Glutamatergic neuron (in vitro differentiated cells): ENCODE measurements around the gene UBC. TPM values are rescaled to one million over a fixed set of nuclear protein-coding genes. Genes with fewer than 3 reads are reported as not detected.
"Not testable (repeated sequence)": the region's sequence is repeated elsewhere in the genome, so short reads cannot be mapped to it uniquely, and the experiment has no call there.

ENCODE experiments used
- DNase-seq: peaks from one replicate; pipeline ENCODE4 v3.0.0; 2022
- H3K27ac Mint-ChIP-seq: one replicate; pipeline ENCODE4 v1.8.0; 2020; ENCODE audit warnings: mild to moderate bottlenecking, mixed read lengths, inconsistent platforms; ENCODE audit not compliant: unreplicated experiment
- H3K27me3 Mint-ChIP-seq: one replicate; pipeline ENCODE4 v1.8.0; 2020; ENCODE audit warnings: mild to moderate bottlenecking, moderate library complexity, mixed read lengths, inconsistent platforms; ENCODE audit not compliant: unreplicated experiment
- H3K36me3 Mint-ChIP-seq: one replicate; pipeline ENCODE4 v1.8.0; 2020; ENCODE audit warnings: mild to moderate bottlenecking, mixed read lengths, inconsistent platforms; ENCODE audit not compliant: unreplicated experiment
- H3K4me1 Mint-ChIP-seq: one replicate; pipeline ENCODE4 v1.8.0; 2020; ENCODE audit warnings: mild to moderate bottlenecking, low read depth, mixed read lengths, inconsistent platforms; ENCODE audit not compliant: unreplicated experiment
- H3K4me3 Mint-ChIP-seq: one replicate; pipeline ENCODE4 v1.8.0; 2020; ENCODE audit warnings: mild to moderate bottlenecking, mixed read lengths, inconsistent platforms; ENCODE audit not compliant: unreplicated experiment
- H3K9me3 Mint-ChIP-seq: one replicate; pipeline ENCODE4 v1.8.0; 2020; ENCODE audit warnings: mild to moderate bottlenecking, moderate library complexity, mixed read lengths, inconsistent platforms; ENCODE audit not compliant: unreplicated experiment
- CTCF ChIP-seq: fragments of 200-600 bp; sonication (generic); IDR thresholded peaks from one replicate; pipeline ENCODE4 v1.5.0; 2021; ENCODE audit not compliant: partially characterized antibody, unreplicated experiment
- total RNA-seq: library from RNA; stranded (reverse); fragmentation: NEBNext Ultra II Directional; extraction: Animal tissue kit (Norgen Biotek cat#: 25700); gene quantifications from one replicate; pipeline ENCODE4 v1.2.1, GENCODE V29; 2021; ENCODE audit not compliant: unreplicated experiment

Gene UBC
- total RNA-seq, 1 donor from 2014 or later, result 966 TPM

GRCh38 chr12:124927201-124928094 is 13.0 kb upstream of the UBC start:
- DNase-seq, result peak; percentile 91
- no peak for TF ChIP-seq CTCF
- H3K36me3 Mint-ChIP-seq, result no peaks in the 10 kb centered on the region
- peaks cover 6% of the 10 kb centered on the region for H3K4me1 Mint-ChIP-seq
- H3K9me3 Mint-ChIP-seq, result peaks cover 22% of the 10 kb centered on the region
- H3K27ac Mint-ChIP-seq, result peak overlapping the region; percentile 92
- peaks cover 17% of the 10 kb centered on the region for H3K27me3 Mint-ChIP-seq
- peak overlapping the region; percentile 93 for H3K4me3 Mint-ChIP-seq

- not testable (repeated sequence) for H3K36me3 Mint-ChIP-seq, H3K4me3 Mint-ChIP-seq, DNase-seq, H3K27ac Mint-ChIP-seq
- Mint-ChIP-seq H3K9me3 (peaks cover 35% of the 10 kb centered on the region), H3K4me1 (peaks cover 18% of the 10 kb centered on the region), H3K27me3 (peaks cover 28% of the 10 kb centered on the region)
These were observed 11.3 kb upstream of the UBC start for GRCh38 chr12:124925782-124926181.

GRCh38 chr12:124925117-124925516 is 10.7 kb upstream of the UBC start:
- Mint-ChIP-seq H3K27ac (no peak overlapping the region), H3K36me3 (no peaks in the 10 kb centered on the region), H3K9me3 (peaks cover 35% of the 10 kb centered on the region), H3K27me3 (peaks cover 28% of the 10 kb centered on the region), H3K4me1 (peaks cover 22% of the 10 kb centered on the region), H3K4me3 (no peak overlapping the region)
- DNase-seq, result no peak
- no peak for TF ChIP-seq CTCF

GRCh38 chr12:124923905-124924734 is 9.7 kb upstream of the UBC start:
- no peak overlapping the region for H3K4me3 Mint-ChIP-seq
- H3K36me3 Mint-ChIP-seq, result no peaks in the 10 kb centered on the region
- no peak for DNase-seq
- H3K27ac Mint-ChIP-seq, result peak overlapping the region; percentile 17
- no peak for TF ChIP-seq CTCF
- peaks cover 31% of the 10 kb centered on the region for H3K27me3 Mint-ChIP-seq
- H3K9me3 Mint-ChIP-seq, result peaks cover 39% of the 10 kb centered on the region
- H3K4me1 Mint-ChIP-seq, result peaks cover 29% of the 10 kb centered on the region

GRCh38 chr12:124921200-124922031 is 7.0 kb upstream of the UBC start:
- Mint-ChIP-seq H3K27ac (peak overlapping the region; percentile 92), H3K4me3 (peak overlapping the region; percentile 77), H3K27me3 (peaks cover 18% of the 10 kb centered on the region), H3K9me3 (peaks cover 21% of the 10 kb centered on the region), H3K4me1 (peaks cover 35% of the 10 kb centered on the region), H3K36me3 (no peaks in the 10 kb centered on the region)
- peak; percentile 68 for DNase-seq
- TF ChIP-seq CTCF, result no peak
